Astrocyte (in vitro differentiated cells and primary cell): ENCODE results near the gene DNM1.

ENCODE experiments used
- EZH2 ChIP-seq: IDR thresholded peaks from 2 replicates; pipeline ENCODE4 v1.6.1; 2012; ENCODE audit warnings: mild to moderate bottlenecking, low read length, inconsistent platforms; ENCODE audit not compliant: insufficient read depth
- TF ChIP-seq, protein P1 (sequence below): IDR thresholded peaks from 2 replicates; pipeline ENCODE4 v1.5.1; 2011; ENCODE audit warnings: low read depth, mild to moderate bottlenecking, inconsistent platforms, low read length, moderate library complexity; ENCODE audit not compliant: insufficient read depth

DNA sequence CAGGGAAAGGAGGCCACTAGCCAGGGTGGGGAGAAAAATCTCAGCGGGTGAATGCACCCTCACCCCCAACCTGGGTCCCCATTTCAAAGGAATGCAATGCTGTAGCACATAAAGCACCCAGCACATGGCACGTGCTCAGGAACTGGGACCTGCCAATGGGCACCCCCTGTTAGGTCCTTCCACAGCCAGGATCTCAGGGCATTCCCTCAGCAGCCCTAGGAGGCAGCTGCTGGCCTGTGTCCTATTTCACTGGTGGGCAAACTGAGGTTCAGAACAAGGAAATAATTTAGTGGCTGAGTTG, 8.8 kb downstream of the DNM1 start:
- TF ChIP-seq, protein P1, sequence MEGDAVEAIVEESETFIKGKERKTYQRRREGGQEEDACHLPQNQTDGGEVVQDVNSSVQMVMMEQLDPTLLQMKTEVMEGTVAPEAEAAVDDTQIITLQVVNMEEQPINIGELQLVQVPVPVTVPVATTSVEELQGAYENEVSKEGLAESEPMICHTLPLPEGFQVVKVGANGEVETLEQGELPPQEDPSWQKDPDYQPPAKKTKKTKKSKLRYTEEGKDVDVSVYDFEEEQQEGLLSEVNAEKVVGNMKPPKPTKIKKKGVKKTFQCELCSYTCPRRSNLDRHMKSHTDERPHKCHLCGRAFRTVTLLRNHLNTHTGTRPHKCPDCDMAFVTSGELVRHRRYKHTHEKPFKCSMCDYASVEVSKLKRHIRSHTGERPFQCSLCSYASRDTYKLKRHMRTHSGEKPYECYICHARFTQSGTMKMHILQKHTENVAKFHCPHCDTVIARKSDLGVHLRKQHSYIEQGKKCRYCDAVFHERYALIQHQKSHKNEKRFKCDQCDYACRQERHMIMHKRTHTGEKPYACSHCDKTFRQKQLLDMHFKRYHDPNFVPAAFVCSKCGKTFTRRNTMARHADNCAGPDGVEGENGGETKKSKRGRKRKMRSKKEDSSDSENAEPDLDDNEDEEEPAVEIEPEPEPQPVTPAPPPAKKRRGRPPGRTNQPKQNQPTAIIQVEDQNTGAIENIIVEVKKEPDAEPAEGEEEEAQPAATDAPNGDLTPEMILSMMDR: no peak
- TF ChIP-seq EZH2: no peak
